HCT116 (cell line): ENCODE results near the gene FURIN.

Experiments used
- EGR1 ChIP-seq: IDR thresholded peaks from 2 replicates; pipeline ENCODE4 v1.6.1; 2012; ENCODE audit warnings: low read depth
- EZH2 ChIP-seq: fragments of 200-600 bp; sonication (generic); IDR thresholded peaks from 2 replicates; pipeline ENCODE4 v1.6.1; 2017; ENCODE audit warnings: antibody characterized with exemption, mixed run types
- EZH2phosphoT487 ChIP-seq: fragments of 200-600 bp; IDR thresholded peaks from 2 replicates; pipeline ENCODE4 v1.6.1; 2018; ENCODE audit warnings: antibody characterized with exemption, borderline replicate concordance
- JUND ChIP-seq: IDR thresholded peaks from 2 replicates; pipeline ENCODE4 v1.6.1; 2012
- POLR2A ChIP-seq: IDR thresholded peaks from 2 replicates; pipeline ENCODE4 v1.7.0; 2011; ENCODE audit warnings: borderline replicate concordance; ENCODE audit not compliant: insufficient read depth, insufficient read length; ENCODE audit errors: extremely low read depth
- POLR2AphosphoS5 ChIP-seq: IDR thresholded peaks from 2 replicates; pipeline ENCODE4 v1.6.1; 2011; ENCODE audit warnings: mild to moderate bottlenecking, low read depth, low read length, moderate library complexity
- REST ChIP-seq: IDR thresholded peaks from 2 replicates; pipeline ENCODE4 v1.6.1; 2012; ENCODE audit warnings: low read depth
- SRF ChIP-seq: IDR thresholded peaks from 2 replicates; pipeline ENCODE4 v1.6.1; 2012; ENCODE audit warnings: low read depth
- YY1 ChIP-seq: IDR thresholded peaks from 2 replicates; pipeline ENCODE4 v1.6.1; 2011; ENCODE audit warnings: low read length, low read depth, moderate library complexity, mild to moderate bottlenecking; ENCODE audit not compliant: insufficient replicate concordance; ENCODE audit errors: extremely low read depth
- ZNF274 ChIP-seq: fragments of 200-500 bp; sonication (Bioruptor generic); IDR thresholded peaks from 2 replicates; pipeline ENCODE4 v1.6.1; 2014; ENCODE audit warnings: mild to moderate bottlenecking, low read depth, low read length, inconsistent platforms
- TF ChIP-seq, protein P1 (sequence below), 3 experiments: fragments of 200-600 bp in 1 of 3; sonication (generic) in 1 of 3; IDR thresholded peaks in 2 of 3; conservative IDR thresholded peaks in 1 of 3; 2 replicates each; pipeline ENCODE4 v1.5.1; 2012 to 2017; ENCODE audit warnings: low read depth in 2 of 3, low read length in 2 of 3, antibody characterized with exemption in 1 of 3, borderline replicate concordance in 1 of 3, control low read depth in 1 of 3, mild to moderate bottlenecking in 1 of 3, mixed read lengths in 1 of 3, mixed run types in 1 of 3, moderate library complexity in 1 of 3; ENCODE audit not compliant: insufficient read depth in 1 of 3
- TF ChIP-seq, protein P2 (sequence below): IDR thresholded peaks from 2 replicates; pipeline ENCODE4 v1.6.1; 2012
- TF ChIP-seq, protein P3 (sequence below): IDR thresholded peaks from 2 replicates; pipeline ENCODE4 v1.6.1; 2012

DNA sequence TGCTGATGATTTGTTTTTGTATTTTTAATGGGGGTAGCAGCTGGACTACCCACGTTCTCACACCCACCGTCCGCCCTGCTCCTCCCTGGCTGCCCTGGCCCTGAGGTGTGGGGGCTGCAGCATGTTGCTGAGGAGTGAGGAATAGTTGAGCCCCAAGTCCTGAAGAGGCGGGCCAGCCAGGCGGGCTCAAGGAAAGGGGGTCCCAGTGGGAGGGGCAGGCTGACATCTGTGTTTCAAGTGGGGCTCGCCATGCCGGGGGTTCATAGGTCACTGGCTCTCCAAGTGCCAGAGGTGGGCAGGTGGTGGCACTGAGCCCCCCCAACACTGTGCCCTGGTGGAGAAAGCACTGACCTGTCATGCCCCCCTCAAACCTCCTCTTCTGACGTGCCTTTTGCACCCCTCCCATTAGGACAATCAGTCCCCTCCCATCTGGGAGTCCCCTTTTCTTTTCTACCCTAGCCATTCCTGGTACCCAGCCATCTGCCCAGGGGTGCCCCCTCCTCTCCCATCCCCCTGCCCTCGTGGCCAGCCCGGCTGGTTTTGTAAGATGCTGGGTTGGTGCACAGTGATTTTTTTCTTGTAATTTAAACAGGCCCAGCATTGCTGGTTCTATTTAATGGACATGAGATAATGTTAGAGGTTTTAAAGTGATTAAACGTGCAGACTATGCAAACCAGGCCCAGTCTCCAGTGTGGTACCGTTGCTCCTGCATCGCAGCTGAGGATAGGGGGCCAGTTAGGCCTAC, 14.6 kb downstream of the FURIN start:
- TF ChIP-seq, protein P1, sequence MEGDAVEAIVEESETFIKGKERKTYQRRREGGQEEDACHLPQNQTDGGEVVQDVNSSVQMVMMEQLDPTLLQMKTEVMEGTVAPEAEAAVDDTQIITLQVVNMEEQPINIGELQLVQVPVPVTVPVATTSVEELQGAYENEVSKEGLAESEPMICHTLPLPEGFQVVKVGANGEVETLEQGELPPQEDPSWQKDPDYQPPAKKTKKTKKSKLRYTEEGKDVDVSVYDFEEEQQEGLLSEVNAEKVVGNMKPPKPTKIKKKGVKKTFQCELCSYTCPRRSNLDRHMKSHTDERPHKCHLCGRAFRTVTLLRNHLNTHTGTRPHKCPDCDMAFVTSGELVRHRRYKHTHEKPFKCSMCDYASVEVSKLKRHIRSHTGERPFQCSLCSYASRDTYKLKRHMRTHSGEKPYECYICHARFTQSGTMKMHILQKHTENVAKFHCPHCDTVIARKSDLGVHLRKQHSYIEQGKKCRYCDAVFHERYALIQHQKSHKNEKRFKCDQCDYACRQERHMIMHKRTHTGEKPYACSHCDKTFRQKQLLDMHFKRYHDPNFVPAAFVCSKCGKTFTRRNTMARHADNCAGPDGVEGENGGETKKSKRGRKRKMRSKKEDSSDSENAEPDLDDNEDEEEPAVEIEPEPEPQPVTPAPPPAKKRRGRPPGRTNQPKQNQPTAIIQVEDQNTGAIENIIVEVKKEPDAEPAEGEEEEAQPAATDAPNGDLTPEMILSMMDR (IDR thresholded peaks at IDR 0.05 in 2 of 3, conservative IDR thresholded peaks at IDR 0.05 in 1 of 3; ENCODE audit: borderline replicate concordance in 1 of 3, insufficient read depth in 1 of 3, low read depth in 2 of 3, low read length in 2 of 3) = no peak
- TF ChIP-seq, protein P2, sequence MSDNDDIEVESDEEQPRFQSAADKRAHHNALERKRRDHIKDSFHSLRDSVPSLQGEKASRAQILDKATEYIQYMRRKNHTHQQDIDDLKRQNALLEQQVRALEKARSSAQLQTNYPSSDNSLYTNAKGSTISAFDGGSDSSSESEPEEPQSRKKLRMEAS = no peak
- TF ChIP-seq POLR2A (no peak), EZH2 (no peak), YY1 (no peak), EZH2phosphoT487 (no peak), JUND (no peak), SRF (no peak), EGR1 (no peak), REST (no peak), POLR2AphosphoS5 (no peak), ZNF274 (no peak)
- TF ChIP-seq, protein P3, sequence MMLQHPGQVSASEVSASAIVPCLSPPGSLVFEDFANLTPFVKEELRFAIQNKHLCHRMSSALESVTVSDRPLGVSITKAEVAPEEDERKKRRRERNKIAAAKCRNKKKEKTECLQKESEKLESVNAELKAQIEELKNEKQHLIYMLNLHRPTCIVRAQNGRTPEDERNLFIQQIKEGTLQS = no peak
